Measurements from ENCODE around the gene TMEM144. TPM values are rescaled to one million over a fixed set of nuclear protein-coding genes. Genes with fewer than 3 reads are reported as not detected.
"Not testable (repeated sequence)": the region's sequence is repeated elsewhere in the genome, so short reads cannot be mapped to it uniquely, and the experiment has no call there.

Gene TMEM144
- total RNA-seq, 2 experiments from 2014 or later = 0.14 to 0.54 TPM

- H3K4me1 Mint-ChIP-seq = no peaks in the 10 kb centered on the region
- no peak overlapping the region for H3K27ac Mint-ChIP-seq
- DNase-seq (no peak), ATAC-seq (ENCODE audit: low read depth) (no peak)
- H3K9me3 Mint-ChIP-seq = no peaks in the 10 kb centered on the region
- H3K4me3 Mint-ChIP-seq = no peak overlapping the region
- peaks cover 2% of the 10 kb centered on the region for H3K27me3 Mint-ChIP-seq
- H3K36me3 Mint-ChIP-seq = no peaks in the 10 kb centered on the region
- POLR2A ChIA-PET = no interaction called here
These were observed 8.4 kb upstream of the TMEM144 start for GRCh38 chr4:158201876-158202275.

- Mint-ChIP-seq H3K4me1 (no peaks in the 10 kb centered on the region), H3K36me3 (no peaks in the 10 kb centered on the region), H3K27me3 (peaks cover 2% of the 10 kb centered on the region), H3K27ac (no peak overlapping the region), H3K9me3 (no peaks in the 10 kb centered on the region), H3K4me3 (no peak overlapping the region)
- no peak for DNase-seq
- no peak for ATAC-seq (ENCODE audit: low read depth)
- POLR2A ChIA-PET = no interaction called here
These were observed 7.8 kb upstream of the TMEM144 start for GRCh38 chr4:158202481-158202880.

GRCh38 chr4:158203436-158203835, 6.8 kb upstream of the TMEM144 start:
- POLR2A ChIA-PET = no interaction called here
- Mint-ChIP-seq H3K27ac (no peak overlapping the region), H3K4me3 (no peak overlapping the region), H3K36me3 (no peaks in the 10 kb centered on the region), H3K27me3 (peaks cover 4% of the 10 kb centered on the region), H3K9me3 (no peaks in the 10 kb centered on the region), H3K4me1 (no peaks in the 10 kb centered on the region)
- DNase-seq (no peak), ATAC-seq (ENCODE audit: low read depth) (no peak)

- POLR2A ChIA-PET = no interaction called here
- Mint-ChIP-seq H3K9me3 (no peaks in the 10 kb centered on the region), H3K27me3 (peaks cover 2% of the 10 kb centered on the region), H3K27ac (no peak overlapping the region), H3K36me3 (no peaks in the 10 kb centered on the region), H3K4me3 (no peak overlapping the region), H3K4me1 (no peaks in the 10 kb centered on the region)
- ATAC-seq (ENCODE audit: low read depth) = no peak
- no peak for DNase-seq
These were observed 6.4 kb upstream of the TMEM144 start for GRCh38 chr4:158203929-158204328.

- POLR2A ChIA-PET = no interaction called here
- ATAC-seq (ENCODE audit: low read depth) (no peak), DNase-seq (no peak)
- Mint-ChIP-seq H3K27ac (no peak overlapping the region), H3K27me3 (peaks cover 17% of the 10 kb centered on the region), H3K36me3 (no peaks in the 10 kb centered on the region), H3K9me3 (no peaks in the 10 kb centered on the region), H3K4me1 (peaks cover 14% of the 10 kb centered on the region), H3K4me3 (peak overlapping the region; percentile 34)
These were observed 1.2 kb upstream of the TMEM144 start for GRCh38 chr4:158208963-158209640.

GRCh38 chr4:158211222-158211621, 936 bp downstream of the TMEM144 start:
- DNase-seq (no peak), ATAC-seq (ENCODE audit: low read depth) (no peak)
- peak overlapping the region; percentile 66 for H3K4me3 Mint-ChIP-seq
- peaks cover 14% of the 10 kb centered on the region for H3K4me1 Mint-ChIP-seq
- H3K27ac Mint-ChIP-seq = no peak overlapping the region
- peaks cover 18% of the 10 kb centered on the region for H3K27me3 Mint-ChIP-seq
- H3K36me3 Mint-ChIP-seq = no peaks in the 10 kb centered on the region
- no peaks in the 10 kb centered on the region for H3K9me3 Mint-ChIP-seq
- POLR2A ChIA-PET = no interaction called here

GRCh38 chr4:158213466-158213865, 3.2 kb downstream of the TMEM144 start:
- no peaks in the 10 kb centered on the region for H3K36me3 Mint-ChIP-seq
- no peak overlapping the region for H3K4me3 Mint-ChIP-seq
- DNase-seq (no peak), ATAC-seq (ENCODE audit: low read depth) (no peak)
- peaks cover 23% of the 10 kb centered on the region for H3K27me3 Mint-ChIP-seq
- peaks cover 14% of the 10 kb centered on the region for H3K4me1 Mint-ChIP-seq
- no peak overlapping the region for H3K27ac Mint-ChIP-seq
- no peaks in the 10 kb centered on the region for H3K9me3 Mint-ChIP-seq
- POLR2A ChIA-PET = no interaction called here

GRCh38 chr4:158214856-158215255, 4.6 kb downstream of the TMEM144 start:
- Mint-ChIP-seq H3K9me3 (no peaks in the 10 kb centered on the region), H3K4me1 (peaks cover 10% of the 10 kb centered on the region), H3K4me3 (no peak overlapping the region), H3K36me3 (no peaks in the 10 kb centered on the region), H3K27ac (no peak overlapping the region), H3K27me3 (peaks cover 18% of the 10 kb centered on the region)
- POLR2A ChIA-PET = no interaction called here
- ATAC-seq (ENCODE audit: low read depth) = no peak
- no peak for DNase-seq

GRCh38 chr4:158217763-158218162, 7.5 kb downstream of the TMEM144 start:
- DNase-seq (no peak), ATAC-seq (ENCODE audit: low read depth) (no peak)
- POLR2A ChIA-PET = interaction anchor here (0.6 kb wide), 1 partner anchor 125 kb away, joined by 3 read pairs; no protein-coding TSS in a partner anchor
- H3K36me3 Mint-ChIP-seq = no peaks in the 10 kb centered on the region
- H3K4me1 Mint-ChIP-seq = no peaks in the 10 kb centered on the region
- H3K27ac Mint-ChIP-seq = no peak overlapping the region
- H3K9me3 Mint-ChIP-seq = no peaks in the 10 kb centered on the region
- peaks cover 10% of the 10 kb centered on the region for H3K27me3 Mint-ChIP-seq
- no peak overlapping the region for H3K4me3 Mint-ChIP-seq

- H3K4me1 Mint-ChIP-seq = no peaks in the 10 kb centered on the region
- no peaks in the 10 kb centered on the region for H3K9me3 Mint-ChIP-seq
- H3K4me3 Mint-ChIP-seq = no peak overlapping the region
- POLR2A ChIA-PET = no interaction called here
- H3K36me3 Mint-ChIP-seq = no peaks in the 10 kb centered on the region
- no peak overlapping the region for H3K27ac Mint-ChIP-seq
- ATAC-seq (ENCODE audit: low read depth) (no peak), DNase-seq (no peak)
- peaks cover 12% of the 10 kb centered on the region for H3K27me3 Mint-ChIP-seq
These were observed 9.3 kb downstream of the TMEM144 start for GRCh38 chr4:158219623-158220022.

- ATAC-seq (ENCODE audit: low read depth); H3K9me3 Mint-ChIP-seq; H3K4me3 Mint-ChIP-seq; H3K27me3 Mint-ChIP-seq; H3K27ac Mint-ChIP-seq; DNase-seq; H3K4me1 Mint-ChIP-seq; H3K36me3 Mint-ChIP-seq; POLR2A ChIA-PET: not testable (repeated sequence)
These were observed 14.0 kb downstream of the TMEM144 start for GRCh38 chr4:158224318-158224717.

GRCh38 chr4:158224999-158225398, 14.7 kb downstream of the TMEM144 start:
- H3K4me3 Mint-ChIP-seq; H3K9me3 Mint-ChIP-seq; DNase-seq; H3K36me3 Mint-ChIP-seq; H3K4me1 Mint-ChIP-seq; H3K27me3 Mint-ChIP-seq; H3K27ac Mint-ChIP-seq; POLR2A ChIA-PET; ATAC-seq (ENCODE audit: low read depth): not testable (repeated sequence)

- DNase-seq; POLR2A ChIA-PET; H3K36me3 Mint-ChIP-seq; H3K9me3 Mint-ChIP-seq; H3K4me3 Mint-ChIP-seq; H3K27me3 Mint-ChIP-seq; ATAC-seq (ENCODE audit: low read depth); H3K27ac Mint-ChIP-seq; H3K4me1 Mint-ChIP-seq: not testable (repeated sequence)
These were observed 17.6 kb downstream of the TMEM144 start for GRCh38 chr4:158227880-158228279.

GRCh38 chr4:158228399-158228798, 18.1 kb downstream of the TMEM144 start:
- H3K4me1 Mint-ChIP-seq; POLR2A ChIA-PET; H3K27me3 Mint-ChIP-seq; DNase-seq; H3K27ac Mint-ChIP-seq; H3K4me3 Mint-ChIP-seq; H3K36me3 Mint-ChIP-seq; H3K9me3 Mint-ChIP-seq; ATAC-seq (ENCODE audit: low read depth): not testable (repeated sequence)

GRCh38 chr4:158229768-158230167, 19.5 kb downstream of the TMEM144 start:
- no peak for ATAC-seq (ENCODE audit: low read depth)
- DNase-seq = no peak
- Mint-ChIP-seq H3K4me3 (no peak overlapping the region), H3K27me3 (no peaks in the 10 kb centered on the region), H3K9me3 (no peaks in the 10 kb centered on the region), H3K27ac (no peak overlapping the region), H3K36me3 (no peaks in the 10 kb centered on the region), H3K4me1 (peaks cover 2% of the 10 kb centered on the region)
- POLR2A ChIA-PET = no interaction called here

Measured in activated naive CD8-positive, alpha-beta T cell treated with anti-CD3 and anti-CD28 coated beads, Interleukin-2, amount 10 ng/mL, durations not matched to agents 7 days and 5 days (primary cell).